Choroid plexus epithelial cell (primary cell): ENCODE measurements around the gene NMT1.

Experiments
- DNase-seq: peaks from one replicate; pipeline ENCODE4 v3.0.0-alpha.2; 2010; ENCODE audit warnings: low read depth
- H3K4me3 ChIP-seq: 2 replicates; pipeline ENCODE4 v1.5.1; 2011; ENCODE audit warnings: low read depth, mild to moderate bottlenecking, control low read depth, low read length, moderate library complexity
- TF ChIP-seq, protein P1 (sequence below): conservative IDR thresholded peaks from 2 replicates; pipeline ENCODE4 v1.5.1; 2011; ENCODE audit warnings: low read depth, mild to moderate bottlenecking, control low read depth, inconsistent platforms, low read length, moderate library complexity

The NMT1 gene

DNA sequence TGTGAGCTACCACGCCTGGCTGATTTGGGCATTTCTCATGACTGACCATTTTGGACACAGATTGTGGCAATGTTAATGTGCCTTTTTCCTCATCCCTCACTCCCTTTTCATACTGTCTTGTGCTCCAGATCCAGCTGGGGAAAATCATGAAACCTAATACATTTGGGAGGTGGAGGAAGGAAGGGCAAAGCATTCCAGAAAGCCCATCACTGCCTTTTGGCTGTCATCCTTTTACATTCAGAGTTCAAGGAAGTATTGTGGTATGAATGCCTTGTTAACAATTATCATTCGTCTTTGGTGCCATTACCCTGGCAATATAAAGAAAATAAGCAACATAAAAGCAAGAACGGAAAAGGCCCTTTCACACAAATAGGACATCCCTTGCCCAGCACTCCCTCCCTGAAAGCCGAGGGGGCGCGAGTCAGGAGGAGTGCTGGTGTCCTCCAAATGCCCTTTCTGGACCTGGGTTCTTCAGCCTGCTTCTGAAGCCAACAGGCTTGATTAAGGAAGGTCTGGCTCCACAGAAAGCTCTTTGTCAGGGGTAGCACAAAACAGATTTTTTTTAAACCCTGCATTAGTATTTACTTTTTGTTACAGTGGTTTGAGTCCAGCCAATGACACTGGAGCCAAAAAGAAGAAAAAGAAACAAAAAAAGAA is 20.1 kb downstream of the NMT1 start:
- TF ChIP-seq, protein P1, sequence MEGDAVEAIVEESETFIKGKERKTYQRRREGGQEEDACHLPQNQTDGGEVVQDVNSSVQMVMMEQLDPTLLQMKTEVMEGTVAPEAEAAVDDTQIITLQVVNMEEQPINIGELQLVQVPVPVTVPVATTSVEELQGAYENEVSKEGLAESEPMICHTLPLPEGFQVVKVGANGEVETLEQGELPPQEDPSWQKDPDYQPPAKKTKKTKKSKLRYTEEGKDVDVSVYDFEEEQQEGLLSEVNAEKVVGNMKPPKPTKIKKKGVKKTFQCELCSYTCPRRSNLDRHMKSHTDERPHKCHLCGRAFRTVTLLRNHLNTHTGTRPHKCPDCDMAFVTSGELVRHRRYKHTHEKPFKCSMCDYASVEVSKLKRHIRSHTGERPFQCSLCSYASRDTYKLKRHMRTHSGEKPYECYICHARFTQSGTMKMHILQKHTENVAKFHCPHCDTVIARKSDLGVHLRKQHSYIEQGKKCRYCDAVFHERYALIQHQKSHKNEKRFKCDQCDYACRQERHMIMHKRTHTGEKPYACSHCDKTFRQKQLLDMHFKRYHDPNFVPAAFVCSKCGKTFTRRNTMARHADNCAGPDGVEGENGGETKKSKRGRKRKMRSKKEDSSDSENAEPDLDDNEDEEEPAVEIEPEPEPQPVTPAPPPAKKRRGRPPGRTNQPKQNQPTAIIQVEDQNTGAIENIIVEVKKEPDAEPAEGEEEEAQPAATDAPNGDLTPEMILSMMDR: no peak
- DNase-seq: no peak
- no peak overlapping the region for H3K4me3 ChIP-seq

DNA sequence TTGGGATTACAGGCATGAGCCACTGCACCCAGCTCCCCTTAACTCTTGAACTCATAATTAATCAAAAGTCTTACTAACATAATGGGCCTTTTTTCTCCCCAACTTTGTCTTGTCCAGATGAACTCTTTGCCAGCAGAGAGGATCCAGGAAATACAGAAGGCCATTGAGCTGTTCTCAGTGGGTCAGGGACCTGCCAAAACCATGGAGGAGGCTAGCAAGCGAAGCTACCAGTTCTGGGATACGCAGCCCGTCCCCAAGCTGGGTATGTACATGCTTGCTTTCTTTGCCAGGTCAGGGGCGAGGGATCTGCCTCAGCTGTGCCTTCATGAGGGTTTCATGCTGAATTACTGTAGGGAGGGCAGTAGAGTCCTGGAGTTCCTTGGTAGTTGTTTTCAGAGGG is 25.3 kb downstream of the NMT1 start:
- H3K4me3 ChIP-seq: no peak overlapping the region
- no peak for DNase-seq
- TF ChIP-seq, protein P1: no peak

DNA sequence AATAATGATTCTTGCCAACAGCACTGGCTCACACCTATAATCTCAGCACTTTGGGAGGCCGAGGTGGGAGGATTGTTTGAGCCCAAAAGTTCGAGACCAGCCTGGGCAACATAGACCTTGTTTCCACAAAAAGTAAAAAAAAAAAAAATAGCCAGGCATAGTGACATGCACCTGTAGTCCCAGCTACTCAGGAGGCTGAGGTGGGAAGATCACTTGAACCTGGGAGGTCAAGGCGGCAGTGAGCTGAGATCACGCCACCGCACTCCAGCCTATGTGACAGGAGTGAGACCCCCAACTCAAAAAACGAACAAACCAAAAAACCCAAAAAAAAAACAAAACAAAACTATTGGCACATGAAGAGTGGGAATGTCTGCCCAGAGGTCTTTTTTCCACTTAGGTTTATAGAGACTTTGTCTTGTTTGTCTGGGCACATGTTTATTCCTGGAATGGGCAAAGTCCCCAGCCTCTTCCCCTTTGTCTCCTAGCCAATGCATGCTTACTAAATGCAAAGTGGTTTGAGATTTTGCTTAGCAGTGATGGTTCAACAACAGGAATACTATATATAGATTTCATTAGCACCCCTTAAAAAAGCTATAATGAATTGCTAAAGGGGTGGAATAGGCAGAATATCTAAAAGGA is 25.9 kb downstream of the NMT1 start:
- no peak overlapping the region for H3K4me3 ChIP-seq

DNA sequence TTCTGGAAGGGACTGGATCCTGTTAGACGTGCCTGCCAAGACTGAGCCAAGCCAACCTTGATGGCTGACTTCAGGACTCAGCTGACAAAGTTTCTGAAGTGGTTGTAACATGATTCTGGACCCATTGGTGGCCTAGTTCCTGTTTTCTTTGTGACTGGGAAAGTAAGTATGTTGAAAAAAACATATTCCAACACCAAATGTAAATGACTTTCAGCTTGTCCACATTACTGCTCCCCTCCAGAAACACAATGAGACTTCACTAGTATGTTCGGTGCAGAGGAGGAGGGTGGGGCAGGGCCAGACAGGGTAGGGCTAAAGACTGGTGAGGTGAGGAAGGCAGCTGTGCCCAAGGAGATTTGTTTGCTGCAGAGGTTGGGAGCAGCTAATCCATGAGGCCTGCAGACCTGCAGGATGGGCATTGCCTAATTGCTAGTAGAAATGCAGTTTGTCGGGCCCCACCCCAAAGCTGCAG is 26.4 kb downstream of the NMT1 start:
- no peak overlapping the region for H3K4me3 ChIP-seq
- TF ChIP-seq, protein P1: no peak
- DNase-seq: no peak

More for the DNA sequence above, 25.9 kb downstream of the NMT1 start:
- DNase-seq: no peak
- TF ChIP-seq, protein P1: no peak

DNA sequence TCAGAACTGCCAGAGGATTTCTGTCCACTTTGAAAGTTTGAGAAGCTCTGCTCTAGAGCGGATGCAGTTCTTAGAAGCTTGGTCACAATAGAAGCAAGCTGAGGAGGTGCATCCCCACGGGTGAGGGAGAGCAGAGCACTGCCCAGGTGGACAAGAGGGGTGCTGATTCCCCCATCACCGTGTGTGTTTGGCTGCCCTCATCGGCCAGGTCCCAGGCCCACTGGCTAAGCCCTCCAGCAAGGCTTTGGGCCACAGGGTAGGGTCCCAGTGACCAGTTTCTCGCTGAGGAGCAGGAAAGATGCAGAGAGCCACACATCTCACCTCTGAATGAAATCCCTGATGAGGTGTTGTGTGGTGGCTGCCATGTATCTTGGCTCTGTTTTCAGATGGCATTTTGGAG is 26.9 kb downstream of the NMT1 start:
- no peak for DNase-seq
- TF ChIP-seq, protein P1: no peak
- no peak overlapping the region for H3K4me3 ChIP-seq

DNA sequence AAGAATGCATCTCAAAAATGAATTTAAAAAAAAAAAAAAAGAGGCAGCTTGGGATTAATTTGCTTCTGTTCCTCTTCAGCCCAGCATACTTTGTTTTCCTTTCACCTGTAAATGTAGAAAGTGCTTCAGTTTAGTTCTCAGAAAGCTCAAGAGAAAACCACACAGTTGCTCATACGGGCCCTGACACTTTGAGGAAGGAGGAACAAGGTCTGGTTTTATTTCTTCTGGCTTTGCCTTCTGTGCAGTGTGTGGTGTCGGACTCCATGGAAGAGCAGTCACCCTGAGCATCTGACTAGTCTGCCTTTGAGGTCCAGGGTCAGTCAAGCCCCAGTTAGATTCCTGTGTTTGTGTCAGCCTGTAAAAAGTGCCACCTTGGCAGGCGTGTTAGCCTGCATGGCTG is 27.6 kb downstream of the NMT1 start:
- no peak overlapping the region for H3K4me3 ChIP-seq
- no peak for DNase-seq
- TF ChIP-seq, protein P1: no peak

DNA sequence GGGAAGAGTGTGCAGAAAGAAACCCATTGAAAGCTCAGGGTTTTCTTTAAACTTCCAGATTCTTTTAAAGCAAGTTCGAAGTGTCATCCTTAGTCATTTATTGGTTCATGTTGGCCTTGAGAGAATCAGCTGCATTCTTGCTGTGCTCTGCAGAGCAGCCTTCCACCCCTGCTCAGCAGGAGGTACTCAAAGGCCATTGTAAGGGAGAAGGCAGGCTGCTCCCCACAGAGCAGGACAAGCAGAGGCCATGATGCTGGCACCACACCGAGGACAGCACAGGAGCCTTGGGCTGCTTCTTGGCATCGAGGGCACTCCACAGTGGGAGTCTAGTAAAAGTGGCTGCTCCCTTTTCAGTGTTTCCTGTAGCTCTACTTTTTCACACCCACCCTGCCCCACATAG is 29.6 kb downstream of the NMT1 start:
- H3K4me3 ChIP-seq: no peak overlapping the region
- DNase-seq: peak; percentile 54
- TF ChIP-seq, protein P1: no peak
